Activated CD8-positive, alpha-beta memory T cell treated with anti-CD3 and anti-CD28 coated beads for 36 hours (primary cell): Measurements from ENCODE around the gene CALB2. TPM values are rescaled to one million over a fixed set of nuclear protein-coding genes. Genes with fewer than 3 reads are reported as not detected.

ENCODE experiments used
- CTCF ChIA-PET: fragments of 350-600 bp; sonication (Branson Sonifier 250); formaldehyde crosslinking; loops from one replicate; lab custom pipeline; 2021; ENCODE audit warnings: antibody characterized with exemption; lab: Charles Lee
- POLR2A ChIA-PET: fragments of 350-600 bp; sonication (Branson Sonifier 250); formaldehyde crosslinking; loops from one replicate; lab custom pipeline; 2021; ENCODE audit warnings: antibody characterized with exemption; lab: Charles Lee
- total RNA-seq, 2 experiments: library from RNA; stranded (reverse); gene quantifications; one replicate each; pipeline ENCODE4 v1.2.3, GENCODE V29; 2021

Gene CALB2
- total RNA-seq, 2 experiments from 2014 or later, result not detected

- CTCF ChIA-PET, result interaction anchor here (0.6 to 4.5 kb wide), 28 partner anchors 8 to 674 kb away, joined by 3 to 54 read pairs (median 4); no protein-coding TSS in a partner anchor
- POLR2A ChIA-PET, result no interaction called here
Measured at GRCh38 chr16:71412270-71413160, 54.0 kb downstream of the CALB2 start.

DNA sequence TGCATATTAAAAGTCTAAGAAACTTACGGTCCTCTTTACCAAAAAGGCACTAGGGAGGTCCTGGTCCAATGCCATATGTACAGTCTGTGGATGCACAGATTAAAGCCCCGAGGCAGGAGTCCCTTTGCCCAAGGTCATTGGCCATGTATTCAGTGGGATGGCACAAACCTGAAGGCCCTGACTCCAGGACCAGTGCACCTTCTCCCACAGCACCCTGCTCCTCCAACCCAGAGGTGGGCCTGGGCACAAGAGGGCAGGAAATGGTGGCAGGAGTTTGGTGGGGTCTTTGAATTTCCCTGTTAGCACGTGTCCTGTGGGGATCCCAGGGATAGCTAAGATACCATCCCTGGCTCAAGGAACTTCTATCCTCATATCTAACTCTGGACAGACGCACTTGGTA is 54.8 kb downstream of the CALB2 start:
- CTCF ChIA-PET, result interaction anchor here (0.6 to 4.5 kb wide), 23 partner anchors 8 to 675 kb away, joined by 3 to 54 read pairs (median 4); no protein-coding TSS in a partner anchor
- POLR2A ChIA-PET, result no interaction called here

GRCh38 chr16:71414038-71414437 is 55.5 kb downstream of the CALB2 start:
- POLR2A ChIA-PET, result no interaction called here
- CTCF ChIA-PET, result interaction anchor here (1.0 to 4.5 kb wide), 4 partner anchors 15 to 124 kb away, joined by 3 to 54 read pairs (median 4); no protein-coding TSS in a partner anchor

- ChIA-PET POLR2A (no interaction called here), CTCF (interaction anchor here (0.6 to 3.0 kb wide), 2 partner anchors 9 to 188 kb away, joined by 3 to 16 read pairs; no protein-coding TSS in a partner anchor)
Measured at GRCh38 chr16:71421911-71422310, 63.4 kb downstream of the CALB2 start.

- POLR2A ChIA-PET, result no interaction called here
- CTCF ChIA-PET, result interaction anchor here (3.0 kb wide), 1 partner anchor 10 kb away, joined by 16 read pairs; no protein-coding TSS in a partner anchor
Measured at GRCh38 chr16:71423016-71423415, 64.5 kb downstream of the CALB2 start.

- POLR2A ChIA-PET, result no interaction called here
Measured at GRCh38 chr16:71423865-71424264, 65.3 kb downstream of the CALB2 start.

DNA sequence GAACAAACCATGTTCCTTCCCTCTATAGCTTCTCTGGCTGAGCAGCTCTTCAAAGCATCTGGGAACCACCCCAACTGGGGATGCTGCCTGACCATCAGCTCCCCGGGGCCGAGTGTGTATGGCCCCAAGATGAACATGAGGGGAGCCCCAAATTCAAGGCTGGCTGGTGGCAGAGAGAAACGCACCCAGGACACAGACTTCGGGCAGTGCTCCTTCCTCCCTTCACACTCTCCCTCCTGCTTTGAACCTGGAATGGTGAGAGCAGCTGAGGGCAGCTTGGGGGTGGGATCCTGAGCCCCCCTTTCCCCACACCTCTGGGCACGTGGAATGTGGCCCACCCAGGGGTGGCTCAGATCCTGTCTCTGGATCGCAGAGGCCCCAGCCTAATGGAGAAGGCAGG is 66.1 kb downstream of the CALB2 start:
- CTCF ChIA-PET, result interaction anchor here (3.0 kb wide), 2 partner anchors 12 kb away, joined by 16 to 18 read pairs; no protein-coding TSS in a partner anchor
- POLR2A ChIA-PET, result no interaction called here

More at GRCh38 chr16:71423865-71424264, 65.3 kb downstream of the CALB2 start:
- CTCF ChIA-PET, result interaction anchor here (3.0 kb wide), 1 partner anchor 11 kb away, joined by 16 read pairs; no protein-coding TSS in a partner anchor

GRCh38 chr16:71425746-71426068 is 67.2 kb downstream of the CALB2 start:
- ChIA-PET POLR2A (no interaction called here), CTCF (interaction anchor here (0.8 to 3.0 kb wide), 2 partner anchors 14 to 36 kb away, joined by 3 to 18 read pairs; partner anchors contain the start of gene ZNF23)

DNA sequence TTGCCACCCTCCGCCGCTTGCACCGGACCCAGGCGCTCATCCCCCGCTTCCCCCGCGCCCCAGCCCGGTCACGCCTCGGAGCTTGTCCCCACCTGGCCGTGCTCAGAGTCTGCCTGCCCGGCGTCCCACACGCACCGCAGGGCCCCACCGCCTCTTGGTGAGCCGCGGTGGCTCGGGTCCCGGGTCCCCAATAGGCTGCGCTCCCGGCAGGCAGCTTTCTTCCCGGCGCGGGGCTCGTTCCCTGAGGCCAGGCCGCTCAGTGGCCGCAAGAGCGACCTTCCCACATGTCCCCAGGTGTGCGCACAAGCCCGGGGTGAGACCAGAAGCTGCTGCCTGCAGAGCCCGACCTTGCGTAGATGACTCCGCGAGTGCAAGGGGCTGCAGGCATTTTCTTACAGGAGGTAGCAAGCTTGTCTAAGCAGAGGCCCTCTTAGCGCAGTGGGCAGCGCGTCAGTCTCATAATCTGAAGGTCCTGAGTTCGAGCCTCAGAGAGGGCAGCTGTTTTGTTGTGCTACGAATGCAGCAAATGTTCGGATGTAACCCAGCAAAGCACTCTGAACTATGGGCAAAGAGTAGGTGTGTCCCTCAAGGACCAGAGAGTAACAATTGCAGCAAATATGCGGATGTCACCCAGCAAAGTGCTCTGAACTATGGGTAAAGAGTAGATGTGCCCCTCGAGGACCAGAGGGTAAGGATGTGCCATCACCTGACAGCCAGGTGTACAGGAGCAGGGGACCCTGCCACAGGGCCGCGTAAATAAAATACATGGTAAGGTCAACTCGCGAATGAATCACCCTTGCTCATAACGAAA is 67.8 kb downstream of the CALB2 start:
- CTCF ChIA-PET, result interaction anchor here (0.6 to 3.0 kb wide), 3 partner anchors 14 to 72 kb away, joined by 3 to 18 read pairs (median 3); partner anchors contain the start of gene ZNF23
- POLR2A ChIA-PET, result interaction anchor here (1.2 kb wide), 1 partner anchor 139 kb away, joined by 3 read pairs; no protein-coding TSS in a partner anchor

GRCh38 chr16:71426880-71427615 is 68.5 kb downstream of the CALB2 start:
- ChIA-PET POLR2A (interaction anchor here (1.2 kb wide), 1 partner anchor 138 kb away, joined by 3 read pairs; no protein-coding TSS in a partner anchor), CTCF (interaction anchor here (0.6 to 3.0 kb wide), 2 partner anchors 15 to 71 kb away, joined by 3 to 18 read pairs; no protein-coding TSS in a partner anchor)

DNA sequence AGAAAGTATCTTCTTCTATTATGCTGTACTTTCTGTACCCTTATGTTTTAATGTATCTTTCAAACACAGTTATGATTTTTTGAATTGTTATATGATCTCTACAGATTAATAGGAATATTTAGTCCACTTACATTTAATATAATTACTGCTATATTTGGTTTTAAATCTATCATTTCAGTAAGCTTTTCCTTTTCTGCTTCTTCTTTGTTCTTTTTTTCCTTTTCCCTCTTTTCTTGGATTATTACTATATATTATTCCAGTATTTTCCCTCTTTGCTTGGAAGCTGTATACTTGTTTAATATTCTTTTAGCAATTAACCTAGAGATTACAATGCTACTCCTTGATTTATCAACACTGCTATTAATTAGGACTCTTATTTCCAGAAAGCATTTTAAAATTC is 69.9 kb downstream of the CALB2 start:
- ChIA-PET CTCF (interaction anchor here (1.0 kb wide), 1 partner anchor 72 kb away, joined by 3 read pairs; no protein-coding TSS in a partner anchor), POLR2A (no interaction called here)

DNA sequence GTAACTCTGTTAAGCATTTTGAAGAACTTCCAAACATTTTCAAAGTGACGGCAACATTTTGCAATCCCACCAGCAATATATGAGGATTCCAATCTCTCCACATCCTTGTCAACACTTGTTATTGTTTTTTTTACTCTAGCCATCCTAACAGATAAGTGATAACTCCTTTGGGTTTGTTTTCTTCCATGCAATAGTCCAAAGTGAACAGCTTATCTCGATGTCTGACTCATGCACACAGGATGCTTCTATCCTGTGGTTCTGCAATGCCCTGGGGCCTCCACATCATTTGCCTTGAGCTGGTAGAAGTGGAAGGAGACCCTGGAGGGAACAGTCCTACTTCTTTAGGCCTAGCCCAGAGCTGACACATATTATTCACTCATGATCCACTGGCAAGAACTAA is 70.4 kb downstream of the CALB2 start:
- CTCF ChIA-PET, result interaction anchor here (0.9 to 1.6 kb wide), 4 partner anchors 15 to 71 kb away, joined by 3 to 5 read pairs (median 4); no protein-coding TSS in a partner anchor
- POLR2A ChIA-PET, result no interaction called here

GRCh38 chr16:71429581-71429980 is 71.1 kb downstream of the CALB2 start:
- POLR2A ChIA-PET, result no interaction called here
- CTCF ChIA-PET, result interaction anchor here (0.9 to 1.6 kb wide), 3 partner anchors 16 to 70 kb away, joined by 3 to 5 read pairs (median 4); no protein-coding TSS in a partner anchor

DNA sequence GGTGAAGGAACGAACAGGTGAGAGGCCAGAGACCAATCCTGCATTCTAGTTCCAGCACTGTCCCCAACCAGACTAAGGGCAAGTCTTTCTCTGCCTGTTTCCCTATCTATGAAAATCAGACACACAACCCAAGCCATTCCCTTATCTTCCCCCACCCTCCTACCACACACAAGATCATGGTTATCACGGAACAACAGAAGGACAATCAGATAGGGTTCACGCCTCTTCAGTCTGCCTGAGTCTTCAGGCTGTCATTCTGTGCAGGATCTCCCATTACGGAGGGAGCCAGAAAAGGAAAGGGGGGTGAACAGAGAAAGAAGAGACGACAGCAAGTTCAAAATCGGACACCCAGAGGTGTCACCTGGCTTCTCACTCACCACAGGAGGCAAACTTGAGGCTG is 72.2 kb downstream of the CALB2 start:
- CTCF ChIA-PET, result interaction anchor here (1.6 kb wide), 1 partner anchor 18 kb away, joined by 5 read pairs; no protein-coding TSS in a partner anchor
- POLR2A ChIA-PET, result no interaction called here

- ChIA-PET POLR2A (no interaction called here), CTCF (no interaction called here)
Measured at GRCh38 chr16:71431176-71431575, 72.7 kb downstream of the CALB2 start.

DNA sequence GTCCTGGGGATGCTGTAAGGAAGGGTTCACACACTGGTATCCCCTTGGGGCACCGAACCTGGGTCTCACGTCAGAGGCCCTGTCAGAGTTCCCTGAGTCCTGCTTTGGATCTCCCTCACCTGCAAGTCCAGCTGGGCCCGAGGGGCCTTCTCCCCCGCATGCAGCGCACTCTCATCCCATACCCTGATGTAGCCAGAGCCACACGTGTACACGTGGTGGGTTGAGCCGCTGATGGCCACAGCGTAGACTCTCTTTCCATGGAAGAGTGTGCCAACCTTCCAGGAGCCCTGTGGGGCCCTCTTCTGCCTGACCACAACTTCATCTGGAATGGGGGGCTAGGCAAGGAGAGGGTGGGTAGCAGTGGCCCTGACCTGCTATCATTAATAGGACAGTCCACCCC is 73.5 kb downstream of the CALB2 start:
- CTCF ChIA-PET, result interaction anchor here (1.6 kb wide), 1 partner anchor 19 kb away, joined by 5 read pairs; no protein-coding TSS in a partner anchor

GRCh38 chr16:71432906-71433305 is 74.4 kb downstream of the CALB2 start:
- ChIA-PET CTCF (interaction anchor here (1.6 kb wide), 1 partner anchor 20 kb away, joined by 5 read pairs; no protein-coding TSS in a partner anchor), POLR2A (no interaction called here)

More for the DNA sequence above, 73.5 kb downstream of the CALB2 start:
- POLR2A ChIA-PET, result no interaction called here

DNA sequence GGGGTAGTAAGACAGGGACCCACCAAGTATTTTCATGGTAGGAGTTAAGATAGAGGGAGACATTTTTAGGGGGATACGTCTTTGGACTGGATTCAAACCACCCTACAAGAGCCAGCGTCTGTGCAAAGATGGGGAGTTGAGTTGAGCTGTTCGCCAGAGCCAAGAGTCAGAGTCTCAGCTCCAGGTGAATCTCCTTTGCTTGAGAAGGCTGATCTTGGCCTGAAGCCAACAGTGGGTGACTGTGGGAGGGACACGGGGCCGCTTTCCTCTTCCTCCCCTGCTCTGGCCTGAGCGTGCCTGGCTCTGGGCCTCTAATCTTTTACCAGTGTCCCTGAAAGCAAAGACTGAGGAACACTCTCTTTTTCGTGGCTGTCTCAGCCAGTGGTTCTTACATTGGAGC is 78.0 kb downstream of the CALB2 start:
- CTCF ChIA-PET, result interaction anchor here (0.6 kb wide), 1 partner anchor 49 kb away, joined by 3 read pairs; no protein-coding TSS in a partner anchor

More for the DNA sequence above, 78.0 kb downstream of the CALB2 start:
- POLR2A ChIA-PET, result no interaction called here
